HG02571 (cell line): ENCODE measurements around the gene MICOS13.

ENCODE experiments used
- ATAC-seq: cut with Tn5 transposase; IDR thresholded peaks from one replicate; pipeline ENCODE4 v1.9.1; 2021; ENCODE audit warnings: mild to moderate bottlenecking, moderate library complexity; ENCODE audit not compliant: unreplicated experiment

MICOS13 gene

GRCh38 chr19:5671600-5671999 lies 8.7 kb downstream of the MICOS13 start:
- ATAC-seq, result no peak

DNA sequence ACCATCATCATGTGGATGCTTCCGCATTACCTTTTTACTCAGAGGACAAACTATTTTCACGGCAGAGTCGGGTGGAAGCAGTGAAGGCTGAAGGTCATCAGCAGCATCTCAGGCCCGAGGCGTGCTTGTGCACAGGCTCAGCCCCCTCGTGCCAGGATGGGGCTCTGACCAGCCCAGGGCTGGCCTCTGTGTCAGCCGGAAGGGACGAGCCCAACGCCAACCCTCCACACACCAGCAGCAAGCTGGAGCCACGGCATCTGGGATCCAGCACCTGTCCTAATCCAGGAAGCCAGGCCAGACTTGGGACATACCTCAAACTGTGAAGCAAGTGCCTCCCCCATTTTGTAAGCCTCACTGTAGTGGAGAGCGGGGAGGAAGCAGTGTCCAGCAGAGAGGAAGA lies 11.1 kb downstream of the MICOS13 start:
- no peak for ATAC-seq

- ATAC-seq, result no peak
These were observed 12.5 kb downstream of the MICOS13 start for GRCh38 chr19:5667751-5668271.

GRCh38 chr19:5666921-5667610 lies 13.2 kb downstream of the MICOS13 start:
- ATAC-seq, result no peak

- ATAC-seq, result no peak
These were observed 14.4 kb downstream of the MICOS13 start for GRCh38 chr19:5665781-5666513.

DNA sequence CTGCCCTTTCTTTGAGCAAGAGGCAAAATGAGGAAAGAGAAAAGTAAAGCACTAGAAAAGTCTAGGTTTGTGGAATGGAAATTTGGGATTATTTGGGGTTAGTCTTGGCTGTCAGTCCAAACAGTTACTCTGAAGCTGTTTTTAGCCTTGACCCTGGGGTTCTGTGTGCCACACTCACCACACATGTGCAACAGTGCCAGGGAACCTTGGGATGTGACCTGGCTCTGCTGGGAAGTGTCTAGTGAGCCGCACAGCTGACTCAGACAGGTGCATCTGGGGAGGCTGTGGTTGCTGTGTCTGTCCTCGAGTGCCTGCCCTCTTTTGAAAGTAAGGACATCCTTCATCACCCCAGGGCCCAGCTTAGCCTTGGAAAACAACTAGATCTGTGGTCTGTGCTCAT lies 15.8 kb downstream of the MICOS13 start:
- ATAC-seq, result no peak

- ATAC-seq, result no peak
These were observed 16.4 kb downstream of the MICOS13 start for GRCh38 chr19:5663904-5664303.

DNA sequence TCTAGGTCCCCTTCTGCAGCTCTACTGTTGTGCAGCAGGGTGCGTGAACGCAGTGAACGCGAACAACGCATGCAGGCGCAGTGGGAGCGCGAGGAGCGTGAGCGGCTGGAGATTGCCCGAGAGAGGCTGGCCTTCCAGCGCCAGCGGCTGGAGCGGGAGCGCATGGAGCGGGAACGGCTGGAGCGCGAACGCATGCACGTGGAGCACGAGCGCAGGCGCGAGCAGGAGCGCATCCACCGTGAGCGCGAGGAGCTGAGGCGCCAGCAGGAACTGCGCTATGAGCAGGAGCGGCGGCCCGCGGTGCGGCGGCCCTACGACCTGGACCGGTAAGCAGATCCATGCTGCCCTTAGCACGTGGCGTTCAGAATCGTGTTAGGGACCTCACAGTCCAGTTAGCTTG lies 18.8 kb downstream of the MICOS13 start:
- ATAC-seq, result no peak

DNA sequence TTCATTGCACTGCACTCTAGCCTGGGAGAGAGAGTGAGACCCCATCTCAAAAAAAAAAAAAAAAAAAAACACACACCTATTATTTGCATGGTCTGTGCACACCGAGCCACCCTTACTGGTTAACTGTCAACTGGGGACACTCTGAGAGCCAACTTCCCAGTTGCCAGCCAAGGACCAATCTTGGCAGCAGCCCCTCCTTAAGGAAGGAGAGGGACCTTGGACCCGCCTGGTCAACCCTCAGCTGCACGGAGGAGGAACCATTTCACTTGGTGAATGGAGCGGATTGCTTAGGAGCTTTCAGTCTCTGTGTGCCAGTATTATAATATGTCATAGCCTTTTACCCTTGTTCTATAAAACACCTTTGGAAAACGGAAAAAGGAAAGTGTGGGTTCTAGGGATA lies 24.9 kb downstream of the MICOS13 start:
- no peak for ATAC-seq

- no peak for ATAC-seq
These were observed 25.4 kb downstream of the MICOS13 start for GRCh38 chr19:5654931-5655330.

DNA sequence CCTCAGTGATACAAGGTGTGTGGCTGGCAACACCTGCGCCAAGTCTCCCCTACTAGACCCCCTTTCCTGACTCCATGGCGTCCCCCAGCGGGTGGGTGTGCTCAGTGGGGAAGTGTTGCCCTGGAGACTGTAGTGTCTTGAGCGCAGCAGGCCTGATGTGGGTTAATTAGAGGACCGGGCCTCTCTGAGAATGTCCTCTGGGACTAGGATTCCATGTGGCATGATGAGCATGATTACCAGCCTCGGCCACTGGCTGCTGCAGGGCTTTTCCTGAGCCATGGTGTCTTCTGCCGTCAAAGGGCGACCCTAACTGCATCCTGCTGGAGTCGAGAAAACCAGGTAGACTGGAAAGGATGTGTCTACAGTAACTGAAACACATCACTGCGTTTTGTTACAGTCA lies 28.1 kb downstream of the MICOS13 start:
- ATAC-seq, result no peak

DNA sequence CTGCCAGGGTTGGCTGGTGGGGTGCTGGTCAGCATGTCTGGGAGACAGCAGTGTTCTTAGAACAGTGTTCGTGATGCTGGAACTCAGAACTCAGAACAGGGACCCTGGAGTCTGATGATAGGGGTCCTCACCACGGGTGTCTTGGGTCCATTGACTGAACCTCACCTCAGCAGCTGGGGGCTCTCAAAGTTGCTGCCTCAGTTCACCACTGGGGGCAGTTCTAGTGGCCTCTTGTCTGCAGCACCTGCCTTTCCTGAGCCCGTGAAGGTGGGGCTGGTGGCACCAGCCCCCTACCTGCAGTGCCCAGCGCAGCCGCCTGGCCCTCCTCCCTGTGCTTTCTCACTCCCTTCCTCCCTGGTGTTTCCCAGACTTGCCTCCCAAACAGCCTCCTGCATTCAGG lies 29.0 kb downstream of the MICOS13 start:
- ATAC-seq, result no peak

- no peak for ATAC-seq
These were observed 31.9 kb downstream of the MICOS13 start for GRCh38 chr19:5648464-5648863.

GRCh38 chr19:5646703-5647102 lies 33.6 kb downstream of the MICOS13 start:
- no peak for ATAC-seq

GRCh38 chr19:5645409-5645808 lies 34.9 kb downstream of the MICOS13 start:
- ATAC-seq, result no peak

GRCh38 chr19:5644037-5644436 lies 36.3 kb downstream of the MICOS13 start:
- no peak for ATAC-seq

DNA sequence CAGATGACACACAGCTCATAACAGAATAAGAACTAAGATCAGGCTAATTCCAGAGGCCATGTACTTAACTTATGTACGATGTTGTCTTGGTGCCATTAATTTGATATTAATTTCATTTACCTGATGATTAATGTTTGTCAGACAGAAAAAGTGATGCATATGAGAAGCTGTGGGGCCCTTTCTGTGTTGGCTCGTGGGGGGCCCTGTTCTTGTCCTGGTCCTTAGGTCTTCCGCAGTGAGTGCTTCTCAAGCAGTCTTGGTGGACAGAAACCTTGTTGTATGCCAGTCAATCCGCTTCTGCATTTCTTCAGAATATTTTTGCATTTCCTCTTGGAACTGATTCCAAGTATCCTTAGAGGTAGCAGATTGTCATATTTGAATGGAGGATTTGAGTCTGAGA lies 37.3 kb downstream of the MICOS13 start:
- ATAC-seq, result no peak

DNA sequence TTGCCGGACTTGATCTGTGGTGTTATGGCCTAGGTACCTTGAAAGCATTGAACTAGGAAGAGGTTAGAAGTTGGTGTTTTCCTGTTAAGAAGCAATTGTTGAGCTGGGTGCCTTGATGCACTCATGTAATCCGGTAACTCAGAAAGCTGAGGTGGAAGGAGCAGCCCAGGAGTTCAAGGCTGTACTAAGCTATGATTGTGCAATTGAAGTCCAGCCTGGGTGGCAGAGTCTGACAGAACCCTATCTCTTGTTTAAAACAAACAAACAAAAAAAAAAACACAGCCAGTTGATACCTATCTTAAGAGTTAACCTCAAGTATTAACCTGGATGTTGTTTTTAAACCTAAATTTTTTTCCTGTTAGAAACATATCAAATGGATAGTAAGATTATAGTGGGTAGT lies 38.1 kb downstream of the MICOS13 start:
- no peak for ATAC-seq

- no peak for ATAC-seq
These were observed 39.1 kb downstream of the MICOS13 start for GRCh38 chr19:5641171-5641570.

DNA sequence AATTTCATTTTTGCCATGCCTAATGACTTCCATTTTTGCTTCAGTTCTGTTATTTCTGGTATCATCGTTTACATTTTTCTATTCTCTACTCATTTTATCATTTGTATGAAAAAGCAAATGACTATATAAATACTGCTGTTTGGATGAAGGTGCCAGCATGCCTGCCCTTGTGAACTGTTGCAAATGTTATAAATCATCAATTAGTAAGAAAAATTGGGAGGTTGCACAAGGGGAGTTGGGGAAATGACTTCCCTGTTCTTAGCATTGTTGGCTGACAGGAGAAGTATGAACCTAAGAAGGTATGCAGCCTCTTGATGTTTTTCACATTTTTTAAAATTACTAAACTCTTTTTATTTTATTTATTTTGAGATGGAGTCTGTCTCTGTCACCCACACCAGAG lies 42.3 kb downstream of the MICOS13 start:
- ATAC-seq, result no peak

- no peak for ATAC-seq
These were observed 44.9 kb downstream of the MICOS13 start for GRCh38 chr19:5635427-5635826.

GRCh38 chr19:5632657-5633056 lies 47.7 kb downstream of the MICOS13 start:
- ATAC-seq, result no peak
